Small intestine (tissue), 7 donors: ENCODE results near the gene NUPR2. TPM values are rescaled to one million over a fixed set of nuclear protein-coding genes. Genes with fewer than 3 reads are reported as not detected.
"Not testable (repeated sequence)": the region's sequence is repeated elsewhere in the genome, so short reads cannot be mapped to it uniquely, and the experiment has no call there.

Experiments used
- DNase-seq, 2 donors: peaks; one replicate each; pipeline versions ENCODE4 v3.0.0 to v3.0.0-alpha.2; 2013
- FAIRE-seq: peaks from 2 replicates; lab custom pipeline; 2012; peaks lifted over from hg19 to GRCh38; lab: Jason Lieb, UNC
- H3K27ac ChIP-seq, 3 donors: one replicate each; pipeline ENCODE4 v1.5.1; 2013; ENCODE audit warnings: low read length in 2 of 3, mild to moderate bottlenecking in 2 of 3, control low read depth in 1 of 3, inconsistent platforms in 1 of 3, low read depth in 1 of 3, moderate library complexity in 1 of 3
- H3K27me3 ChIP-seq, 3 donors: one replicate each; pipeline ENCODE4 v1.6.1; 2013; ENCODE audit warnings: low read length in 3 of 3, inconsistent platforms in 1 of 3; ENCODE audit not compliant: control insufficient read depth in 3 of 3, insufficient read depth in 3 of 3
- H3K36me3 ChIP-seq, 3 donors: one replicate each; pipeline ENCODE4 v1.6.1; 2013; ENCODE audit warnings: low read length in 3 of 3, inconsistent platforms in 1 of 3, low read depth in 1 of 3, mild to moderate bottlenecking in 1 of 3, moderate library complexity in 1 of 3; ENCODE audit not compliant: control insufficient read depth in 3 of 3, insufficient read depth in 2 of 3
- H3K4me1 ChIP-seq, 3 donors: one replicate each; pipeline ENCODE4 v1.6.1; 2013; ENCODE audit warnings: low read length in 2 of 3, inconsistent platforms in 1 of 3, low read depth in 1 of 3, mild to moderate bottlenecking in 1 of 3, moderate library complexity in 1 of 3; ENCODE audit not compliant: control insufficient read depth in 3 of 3, insufficient read depth in 2 of 3
- H3K4me3 ChIP-seq, 3 donors: one replicate each; pipeline ENCODE4 v1.5.1; 2013; ENCODE audit warnings: low read length in 3 of 3, control low read depth in 1 of 3, inconsistent platforms in 1 of 3, low read depth in 1 of 3, mild to moderate bottlenecking in 1 of 3, moderate library complexity in 1 of 3
- H3K9me3 ChIP-seq, 2 donors: one replicate each; pipeline ENCODE4 v1.6.1; 2013; ENCODE audit warnings: low read depth in 1 of 2, low read length in 1 of 2; ENCODE audit not compliant: control insufficient read depth in 2 of 2, insufficient read depth in 1 of 2
- WGBS, 3 donors: extraction: QIAGEN DNeasy Blood & Tissue Kit; methylation state at CpG; one replicate each; pipeline ENCODE4 v1.1.7; 2013; 5-methylcytosine and 5-hydroxymethylcytosine counted together
- polyA plus RNA-seq, 4 donors: library from polyadenylated mRNA; stranded (reverse) in 3 of 4; unstranded in 1 of 4; fragments of 200-250 nt in 3 of 4; fragments of 120-200 nt in 1 of 4; gene quantifications; one replicate each; pipeline versions ENCODE4 v1.2.1 to v1.2.3, GENCODE V29; 2013
- donor health status: healthy with polysubstance abuse.
- donor health status: control.
- donor health status: control.
- donor health status: Bipolar disorder and iron deficiency.
- donor health status: healthy.

Gene NUPR2
- polyA plus RNA-seq, 4 donors, result 2.1 to 2.3 TPM; not detected in 2

GRCh38 chr7:56110611-56111010 lies 5.6 kb downstream of the NUPR2 start:
- H3K36me3 ChIP-seq, result no peaks in the 10 kb centered on the region
- H3K27ac ChIP-seq, result no peak overlapping the region
- FAIRE-seq (no peak), DNase-seq (no peak)
- peaks cover 0 to under 1% (median 0%) of the 10 kb centered on the region in 3 donors for H3K27me3 ChIP-seq
- no peaks in the 10 kb centered on the region for H3K9me3 ChIP-seq
- WGBS, 3 donors, result 80 to 84% (median 83%) methylated on average over 1 of the region's 1 CpG
- peaks cover 0 to 3% (median 0%) of the 10 kb centered on the region in 3 donors for H3K4me1 ChIP-seq
- no peak overlapping the region for H3K4me3 ChIP-seq

- 94 to 96% (median 95%) methylated on average over 1 of the region's 1 CpG for WGBS, 3 donors
- FAIRE-seq (no peak), DNase-seq (no peak)
- H3K9me3 ChIP-seq, result no peaks in the 10 kb centered on the region
- no peak overlapping the region for H3K27ac ChIP-seq
- H3K36me3 ChIP-seq, result peaks cover 0 to 13% (median 12%) of the 10 kb centered on the region in 3 donors
- no peak overlapping the region for H3K4me3 ChIP-seq
- H3K27me3 ChIP-seq, result no peaks in the 10 kb centered on the region
- H3K4me1 ChIP-seq, result peaks cover 0 to 8% (median 3%) of the 10 kb centered on the region in 3 donors
Observed at GRCh38 chr7:56107954-56108258, 8.3 kb downstream of the NUPR2 start.

GRCh38 chr7:56106108-56107073 lies 9.8 kb downstream of the NUPR2 start, which contains the start of gene CHCHD2:
CHCHD2 (minus strand) TSS chr7:56106476; CDS start chr7:56106413, 63 bp downstream.
- Histone ChIP-seq H3K9me3 (no peaks in the 10 kb centered on the region), H3K4me3 (peak within 1 kb of the TSS; percentile 89 to 97 (median 90)), H3K36me3 (peaks cover 5 to 25% (median 12%) of the 10 kb centered on the region in 3 donors), H3K27ac (peak within 1 kb of the TSS; percentile 89 to 98 (median 93)), H3K27me3 (no peaks in the 10 kb centered on the region), H3K4me1 (peaks cover 0 to 8% (median 3%) of the 10 kb centered on the region in 3 donors)
- DNase-seq (peak; percentile 99 to 100), FAIRE-seq (no peak)
- 2 to 4% (median 3%) methylated on average over 54 to 57 of the region's 57 CpGs for whole genome bisulfite sequencing, 3 donors

- DNase-seq (peak; percentile 71 to 77), FAIRE-seq (no peak)
- Histone ChIP-seq H3K27ac (peak overlapping the region; percentile 89 to 98 (median 93)), H3K4me1 (peaks cover 0 to 8% (median 3%) of the 10 kb centered on the region in 3 donors), H3K27me3 (no peaks in the 10 kb centered on the region), H3K36me3 (peaks cover 11 to 29% (median 16%) of the 10 kb centered on the region in 3 donors), H3K9me3 (no peaks in the 10 kb centered on the region), H3K4me3 (peak overlapping the region; percentile 89 to 97 (median 90))
- WGBS, 3 donors, result 3 to 15% (median 5%) methylated on average over 6 of the region's 6 CpGs
Observed at GRCh38 chr7:56105508-56105907, 10.7 kb downstream of the NUPR2 start.

GRCh38 chr7:56104138-56104537 lies 12.1 kb downstream of the NUPR2 start:
- FAIRE-seq, H3K4me1 ChIP-seq, H3K27ac ChIP-seq, H3K4me3 ChIP-seq, DNase-seq, H3K27me3 ChIP-seq, H3K9me3 ChIP-seq: not testable (repeated sequence)
- peaks cover 11 to 39% (median 21%) of the 10 kb centered on the region in 3 donors for H3K36me3 ChIP-seq
- 88 to 89% (median 89%) methylated on average over 7 to 9 of the region's 9 CpGs for WGBS, 3 donors

- Histone ChIP-seq H3K36me3 (peaks cover 11 to 45% (median 21%) of the 10 kb centered on the region in 3 donors), H3K27me3 (no peaks in the 10 kb centered on the region), H3K27ac (no peak overlapping the region), H3K9me3 (no peaks in the 10 kb centered on the region), H3K4me1 (peaks cover 0 to 3% (median 0%) of the 10 kb centered on the region in 3 donors), H3K4me3 (no peak overlapping the region)
- 88 to 94% (median 89%) methylated on average over 3 of the region's 3 CpGs for WGBS, 3 donors
- DNase-seq (no peak), FAIRE-seq (no peak)
Observed at GRCh38 chr7:56099653-56100052, 16.6 kb downstream of the NUPR2 start.

- not testable (repeated sequence) for H3K4me3 ChIP-seq, H3K27me3 ChIP-seq, H3K9me3 ChIP-seq, H3K27ac ChIP-seq, H3K4me1 ChIP-seq, DNase-seq, FAIRE-seq
- WGBS, 3 donors, result 94 to 95% (median 94%) methylated on average over 8 of the region's 8 CpGs
- H3K36me3 ChIP-seq, result peaks cover 11 to 39% (median 13%) of the 10 kb centered on the region in 3 donors
Observed at GRCh38 chr7:56098187-56099008, 17.8 kb downstream of the NUPR2 start.

- H3K36me3 ChIP-seq, result peaks cover 9 to 32% (median 9%) of the 10 kb centered on the region in 3 donors
- DNase-seq (no peak), FAIRE-seq (no peak)
- no peaks in the 10 kb centered on the region for H3K9me3 ChIP-seq
- no peak overlapping the region for H3K4me3 ChIP-seq
- no peaks in the 10 kb centered on the region for H3K27me3 ChIP-seq
- no peak overlapping the region for H3K27ac ChIP-seq
- WGBS, 3 donors, result 69 to 75% (median 69%) methylated on average over 5 of the region's 5 CpGs
- no peaks in the 10 kb centered on the region for H3K4me1 ChIP-seq
Observed at GRCh38 chr7:56097700-56098099, 18.5 kb downstream of the NUPR2 start.
